H1 (cell line): ENCODE data around the gene NPFFR1. TPM values are rescaled to one million over a fixed set of nuclear protein-coding genes. Genes with fewer than 3 reads are reported as not detected.

Experiments
- CTBP2 ChIP-seq: IDR thresholded peaks from 2 replicates; pipeline ENCODE4 v1.7.0; 2011; ENCODE audit warnings: borderline replicate concordance, mild to moderate bottlenecking, moderate library complexity, mixed read lengths, low read length; ENCODE audit not compliant: insufficient read depth, insufficient read length
- EP300 ChIP-seq, 2 experiments: IDR thresholded peaks; 1 replicate in 1 of 2; 2 replicates in 1 of 2; pipeline ENCODE4 v1.6.1; 2011 to 2012; ENCODE audit warnings: low read depth in 2 of 2, low read length in 2 of 2, mild to moderate bottlenecking in 2 of 2, borderline replicate concordance in 1 of 2, inconsistent platforms in 1 of 2, moderate library complexity in 1 of 2
- MAFK ChIP-seq: IDR thresholded peaks from 2 replicates; pipeline ENCODE4 v1.6.1; 2012; ENCODE audit warnings: low read depth, mild to moderate bottlenecking, improper control_type of control experiment, low read length
- RFX5 ChIP-seq: IDR thresholded peaks from 2 replicates; pipeline ENCODE4 v1.6.1; 2011; ENCODE audit warnings: low read depth, low read length, improper control_type of control experiment, borderline replicate concordance
- SAP30 ChIP-seq: fragments of 300-600 bp; sonication (generic); IDR thresholded peaks from 2 replicates; pipeline ENCODE4 v1.7.1; 2012; ENCODE audit warnings: low read length, moderate library complexity, mild to moderate bottlenecking, inconsistent platforms; ENCODE audit not compliant: insufficient read depth, insufficient replicate concordance
- SRF ChIP-seq: IDR thresholded peaks from 2 replicates; pipeline ENCODE4 v1.6.1; 2011; ENCODE audit warnings: mild to moderate bottlenecking, low read depth, low read length, moderate library complexity
- YY1 ChIP-seq: IDR thresholded peaks from 2 replicates; pipeline ENCODE4 v1.6.1; 2011; ENCODE audit warnings: low read depth, mild to moderate bottlenecking, low read length
- polyA plus RNA-seq, 7 experiments: library from polyadenylated mRNA; depleted of rRNA in 3 of 7; stranded (reverse) in 5 of 7; unstranded in 2 of 7; fragments of >200 nt in 5 of 7; fragments of 200-250 nt in 2 of 7; gene quantifications; 1 replicate in 5 of 7; 2 replicates in 1 of 7; 4 replicates in 1 of 7; pipeline versions ENCODE4 v1.2.1 to v1.2.3, GENCODE V29; 2011 to 2013; ENCODE audit warnings: missing spikeins in 2 of 7, mixed read lengths in 2 of 7
- total RNA-seq: library from RNA; stranded (reverse); fragmentation: NEBNext Ultra II Directional; extraction: Animal tissue kit (Norgen Biotek cat#: 25700); gene quantifications from 2 replicates; pipeline ENCODE4 v1.2.1, GENCODE V29; 2021
- TF ChIP-seq, protein P1 (sequence below): IDR thresholded peaks from 2 replicates; pipeline ENCODE4 v1.6.1; 2012; ENCODE audit warnings: inconsistent platforms

Gene NPFFR1
- total and polyA plus RNA-seq, 2 of the 8 experiments (the other 6 are each of a cell fraction or from before 2014, with no cell fraction given): 0.02 to 0.06 TPM

- TF ChIP-seq EP300 (IDR thresholded peaks at IDR 0.05; ENCODE audit: borderline replicate concordance in 1 of 2, low read depth in 2 of 2, low read length in 2 of 2) (no peak), YY1 (no peak), SAP30 (no peak), CTBP2 (no peak), RFX5 (no peak), SRF (no peak), MAFK (no peak)
- TF ChIP-seq, protein P1, sequence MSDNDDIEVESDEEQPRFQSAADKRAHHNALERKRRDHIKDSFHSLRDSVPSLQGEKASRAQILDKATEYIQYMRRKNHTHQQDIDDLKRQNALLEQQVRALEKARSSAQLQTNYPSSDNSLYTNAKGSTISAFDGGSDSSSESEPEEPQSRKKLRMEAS: no peak
Observed at GRCh38 chr10:70232155-70232858, 51.5 kb downstream of the NPFFR1 start (continued).
